ENCODE data around the gene WDR1. TPM values are rescaled to one million over a fixed set of nuclear protein-coding genes. Genes with fewer than 3 reads are reported as not detected.

WDR1 gene
- total RNA-seq, 2 donors from 2014 or later = 437 to 476 TPM

DNA sequence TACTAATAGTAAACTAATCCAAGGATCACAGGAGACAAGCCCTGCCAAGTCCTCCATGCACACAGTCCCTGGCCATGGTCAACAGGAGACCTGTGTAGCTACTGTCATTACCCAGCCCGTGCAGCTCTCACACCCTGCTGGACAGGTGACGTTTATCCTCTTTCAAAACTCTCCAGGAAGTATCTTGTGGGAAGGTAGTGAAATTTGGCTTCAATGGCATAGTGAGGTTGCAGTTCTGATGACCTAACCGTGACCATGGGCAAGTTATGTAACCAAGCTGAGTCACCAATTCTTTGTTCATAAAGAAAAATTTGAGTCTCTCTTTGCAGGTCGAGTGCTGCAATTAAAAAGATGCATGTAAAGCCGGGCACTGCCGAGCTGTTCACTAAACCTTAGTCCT lies 84.0 kb downstream of the WDR1 start:
- intact Hi-C loops (cut with DNase I) = no loop called here
- Histone ChIP-seq H3K27me3 (no peaks in the 10 kb centered on the region), H3K9ac (ENCODE audit: low read depth in 2 of 2, low read length in 2 of 2) (no peak overlapping the region), H3K27ac (no peak overlapping the region), H3K4me3 (no peak overlapping the region), H3K9me3 (no peaks in the 10 kb centered on the region), H3K36me3 (no peaks in the 10 kb centered on the region), H3K4me1 (no peaks in the 10 kb centered on the region)
- DNase-seq = no peak
- TF ChIP-seq, protein P1, sequence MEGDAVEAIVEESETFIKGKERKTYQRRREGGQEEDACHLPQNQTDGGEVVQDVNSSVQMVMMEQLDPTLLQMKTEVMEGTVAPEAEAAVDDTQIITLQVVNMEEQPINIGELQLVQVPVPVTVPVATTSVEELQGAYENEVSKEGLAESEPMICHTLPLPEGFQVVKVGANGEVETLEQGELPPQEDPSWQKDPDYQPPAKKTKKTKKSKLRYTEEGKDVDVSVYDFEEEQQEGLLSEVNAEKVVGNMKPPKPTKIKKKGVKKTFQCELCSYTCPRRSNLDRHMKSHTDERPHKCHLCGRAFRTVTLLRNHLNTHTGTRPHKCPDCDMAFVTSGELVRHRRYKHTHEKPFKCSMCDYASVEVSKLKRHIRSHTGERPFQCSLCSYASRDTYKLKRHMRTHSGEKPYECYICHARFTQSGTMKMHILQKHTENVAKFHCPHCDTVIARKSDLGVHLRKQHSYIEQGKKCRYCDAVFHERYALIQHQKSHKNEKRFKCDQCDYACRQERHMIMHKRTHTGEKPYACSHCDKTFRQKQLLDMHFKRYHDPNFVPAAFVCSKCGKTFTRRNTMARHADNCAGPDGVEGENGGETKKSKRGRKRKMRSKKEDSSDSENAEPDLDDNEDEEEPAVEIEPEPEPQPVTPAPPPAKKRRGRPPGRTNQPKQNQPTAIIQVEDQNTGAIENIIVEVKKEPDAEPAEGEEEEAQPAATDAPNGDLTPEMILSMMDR (IDR thresholded peaks at IDR 0.05) = no peak

DNA sequence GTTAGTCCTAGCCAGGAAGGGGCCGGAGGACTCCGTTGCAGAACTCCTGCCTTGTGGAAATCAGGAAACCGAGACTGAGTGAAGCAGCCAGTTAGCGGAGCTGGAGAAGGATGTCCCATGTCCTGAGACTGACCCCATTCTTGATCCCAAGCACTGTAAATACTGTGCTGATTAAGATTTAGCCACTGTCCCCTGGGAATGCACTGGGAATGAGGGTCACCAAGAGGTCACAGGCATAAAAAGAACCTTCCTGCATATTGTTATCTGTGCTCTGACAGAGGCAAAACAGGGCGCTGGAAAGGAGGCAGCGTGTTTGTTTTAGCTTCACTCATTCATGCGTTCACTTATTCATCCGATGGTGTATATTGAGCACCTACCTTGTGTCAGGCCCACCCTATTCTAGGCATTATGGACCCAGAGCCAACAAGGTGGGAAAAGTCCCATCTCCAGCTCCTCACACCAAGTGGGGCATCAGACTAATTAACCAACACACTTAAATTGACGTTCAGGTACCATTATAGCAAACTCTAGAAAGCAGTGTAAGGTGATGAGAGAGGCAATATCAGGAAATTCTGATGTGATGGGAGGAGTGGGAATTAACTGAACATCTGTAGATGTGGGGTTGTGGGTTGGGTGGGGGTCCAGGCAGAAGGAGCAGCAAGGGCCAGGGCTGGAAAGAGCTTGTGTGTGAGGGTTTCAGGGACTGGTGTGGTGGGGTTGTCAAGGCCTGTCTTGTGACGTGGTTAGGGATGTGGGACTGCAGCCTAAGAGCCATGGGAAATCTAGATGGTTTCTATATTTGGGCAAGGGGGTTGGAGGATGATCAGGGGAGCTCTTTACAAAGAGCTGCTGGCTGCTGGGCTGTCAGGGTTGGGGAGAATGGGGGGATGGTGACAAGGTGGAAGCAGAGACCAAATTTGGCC lies 84.7 kb downstream of the WDR1 start:
- intact Hi-C loops (cut with DNase I) = no loop called here
- Histone ChIP-seq H3K9ac (ENCODE audit: low read depth in 2 of 2, low read length in 2 of 2) (no peak overlapping the region), H3K4me1 (no peaks in the 10 kb centered on the region), H3K4me3 (no peak overlapping the region), H3K27me3 (no peaks in the 10 kb centered on the region), H3K36me3 (no peaks in the 10 kb centered on the region), H3K27ac (no peak overlapping the region), H3K9me3 (no peaks in the 10 kb centered on the region)
- no peak for DNase-seq
- TF ChIP-seq, protein P1 (IDR thresholded peaks at IDR 0.05) = no peak

DNA sequence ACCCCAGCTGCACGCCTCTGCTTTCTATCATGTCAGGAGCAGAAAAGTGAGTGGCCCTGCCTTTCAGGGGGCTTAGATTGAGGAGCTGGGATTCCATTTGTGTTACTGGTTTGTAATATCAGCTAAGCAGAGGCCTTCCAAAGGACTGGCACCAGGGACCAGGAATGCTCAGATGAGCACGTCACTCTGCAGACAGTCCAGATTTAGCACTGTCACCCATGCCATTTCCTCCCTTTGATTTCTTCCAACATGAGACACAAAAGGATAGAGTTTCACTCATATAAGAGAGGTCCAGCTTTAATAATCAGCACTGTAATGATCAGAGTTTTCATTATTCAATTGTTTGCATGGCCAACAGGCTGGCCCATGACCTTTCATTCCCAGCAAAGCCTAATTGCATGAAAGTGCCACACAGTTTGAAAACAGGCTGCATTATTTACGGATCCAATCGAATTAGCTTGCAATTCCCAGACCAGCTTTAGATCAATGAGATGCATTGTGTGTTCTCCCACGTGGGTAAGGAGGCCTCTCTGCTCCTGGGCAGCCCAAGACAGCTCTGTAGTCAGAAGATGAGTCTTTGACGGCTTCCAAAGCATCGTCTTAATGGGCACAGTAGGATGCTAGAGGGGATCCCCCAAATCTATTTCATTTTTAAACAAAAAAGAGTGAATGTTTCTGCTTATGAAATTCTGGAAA lies 85.5 kb downstream of the WDR1 start:
- Histone ChIP-seq H3K27me3 (no peaks in the 10 kb centered on the region), H3K4me1 (no peaks in the 10 kb centered on the region), H3K27ac (no peak overlapping the region), H3K9me3 (no peaks in the 10 kb centered on the region), H3K36me3 (no peaks in the 10 kb centered on the region), H3K4me3 (no peak overlapping the region), H3K9ac (ENCODE audit: low read depth in 2 of 2, low read length in 2 of 2) (no peak overlapping the region)
- TF ChIP-seq, protein P1 (IDR thresholded peaks at IDR 0.05) = no peak
- DNase-seq = no peak
- intact Hi-C loops (cut with DNase I) = no loop called here

DNA sequence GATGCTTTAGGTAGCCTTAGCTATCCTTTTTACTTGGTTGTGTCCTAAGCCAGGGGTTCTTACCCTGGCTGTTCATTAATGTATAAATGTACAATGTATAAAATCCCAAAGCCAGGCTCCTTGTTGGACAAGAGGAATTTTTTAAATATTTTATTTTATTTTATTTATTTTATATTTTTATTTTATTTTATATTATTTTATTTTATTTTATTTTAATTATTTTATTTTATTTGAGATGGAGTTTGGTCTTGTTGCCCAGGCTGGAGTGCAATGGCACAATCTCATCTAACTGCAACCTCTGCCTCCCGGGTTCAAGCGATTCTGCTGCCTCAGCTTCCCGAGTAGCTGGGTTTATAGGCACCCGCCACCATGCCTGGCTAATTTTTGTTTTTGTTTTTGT lies 87.2 kb downstream of the WDR1 start:
- no peak overlapping the region for H3K27ac ChIP-seq
- TF ChIP-seq, protein P1 (IDR thresholded peaks at IDR 0.05) = no peak
- H3K36me3 ChIP-seq = no peaks in the 10 kb centered on the region
- H3K9ac ChIP-seq (ENCODE audit: low read depth in 2 of 2, low read length in 2 of 2) = no peak overlapping the region
- no peaks in the 10 kb centered on the region for H3K27me3 ChIP-seq
- intact Hi-C loops (cut with DNase I) = no loop called here
- H3K4me1 ChIP-seq = no peaks in the 10 kb centered on the region
- no peak overlapping the region for H3K4me3 ChIP-seq
- DNase-seq = no peak
- H3K9me3 ChIP-seq = no peaks in the 10 kb centered on the region

- H3K27ac ChIP-seq = no peak overlapping the region
- no peaks in the 10 kb centered on the region for H3K9me3 ChIP-seq
- H3K9ac ChIP-seq (ENCODE audit: low read depth in 2 of 2, low read length in 2 of 2) = no peak overlapping the region
- intact Hi-C loops (cut with DNase I) = no loop called here
- no peaks in the 10 kb centered on the region for H3K27me3 ChIP-seq
- no peak for DNase-seq
- TF ChIP-seq, protein P1 (IDR thresholded peaks at IDR 0.05) = no peak
- no peak overlapping the region for H3K4me3 ChIP-seq
- H3K36me3 ChIP-seq = no peaks in the 10 kb centered on the region
- H3K4me1 ChIP-seq = no peaks in the 10 kb centered on the region
Observed at GRCh38 chr4:10028910-10029309, 87.7 kb downstream of the WDR1 start.

Measured in colonic mucosa (tissue), 4 donors.